Ishikawa (cell line): ENCODE data around the gene P2RX1.

ENCODE experiments used
- CEBPB ChIP-seq: IDR thresholded peaks from 2 replicates; pipeline ENCODE4 v1.6.1; 2012
- CREB1 ChIP-seq: IDR thresholded peaks from 2 replicates; pipeline ENCODE4 v1.6.1; 2012; ENCODE audit warnings: low read depth
- EGR1 ChIP-seq: IDR thresholded peaks from 2 replicates; pipeline ENCODE4 v1.6.1; 2012
- EP300 ChIP-seq: IDR thresholded peaks from 2 replicates; pipeline ENCODE4 v1.6.1; 2012; ENCODE audit warnings: borderline replicate concordance
- FOXM1 ChIP-seq: IDR thresholded peaks from 2 replicates; pipeline ENCODE4 v1.6.1; 2012; ENCODE audit warnings: low read depth, borderline replicate concordance
- NFIC ChIP-seq: IDR thresholded peaks from 2 replicates; pipeline ENCODE4 v1.6.1; 2012
- RAD21 ChIP-seq: IDR thresholded peaks from 2 replicates; pipeline ENCODE4 v1.6.1; 2012; ENCODE audit warnings: low read depth
- REST ChIP-seq: IDR thresholded peaks from 2 replicates; pipeline ENCODE4 v1.6.1; 2012; ENCODE audit warnings: low read depth, mild to moderate bottlenecking
- TAF1 ChIP-seq: IDR thresholded peaks from 2 replicates; pipeline ENCODE4 v1.6.1; 2012; ENCODE audit warnings: low read depth, mild to moderate bottlenecking
- TCF12 ChIP-seq: IDR thresholded peaks from 2 replicates; pipeline ENCODE4 v1.6.1; 2012; ENCODE audit warnings: low read depth
- TEAD4 ChIP-seq: IDR thresholded peaks from 2 replicates; pipeline ENCODE4 v1.6.1; 2012
- YY1 ChIP-seq: IDR thresholded peaks from 2 replicates; pipeline ENCODE4 v1.6.1; 2012; ENCODE audit warnings: low read depth
- ZBTB7A ChIP-seq: IDR thresholded peaks from 2 replicates; pipeline ENCODE4 v1.6.1; 2012; ENCODE audit warnings: low read depth
- TF ChIP-seq, protein P1 (sequence below): IDR thresholded peaks from 2 replicates; pipeline ENCODE4 v1.6.1; 2012
- TF ChIP-seq, protein P2 (sequence below): IDR thresholded peaks from 2 replicates; pipeline ENCODE4 v1.6.1; 2012

The P2RX1 gene

DNA sequence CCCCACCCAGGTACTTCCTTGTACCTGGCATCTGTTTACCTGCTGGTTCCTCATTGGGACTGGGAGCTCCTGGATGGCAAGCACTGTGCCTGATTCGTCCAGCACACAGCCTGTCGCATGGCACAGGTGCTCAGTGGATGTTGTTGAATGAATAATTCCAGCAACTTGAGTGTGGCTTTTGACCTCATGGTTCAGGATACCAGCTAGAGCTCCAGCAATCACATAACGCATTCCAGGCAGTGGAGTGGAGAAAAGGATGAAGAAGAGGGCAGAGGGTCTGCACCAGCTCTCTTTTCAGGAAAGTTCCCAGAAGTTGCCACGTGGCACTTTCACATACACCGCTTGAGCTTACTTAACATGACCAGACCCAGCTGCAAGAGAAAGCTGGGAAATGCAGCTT lies 22.1 kb downstream of the P2RX1 start:
- TF ChIP-seq FOXM1 (no peak), YY1 (no peak), EP300 (no peak)
- TF ChIP-seq, protein P1, sequence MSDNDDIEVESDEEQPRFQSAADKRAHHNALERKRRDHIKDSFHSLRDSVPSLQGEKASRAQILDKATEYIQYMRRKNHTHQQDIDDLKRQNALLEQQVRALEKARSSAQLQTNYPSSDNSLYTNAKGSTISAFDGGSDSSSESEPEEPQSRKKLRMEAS = no peak; the same call in 1 of the 2 replicates

GRCh38 chr17:3893720-3894116 lies 22.5 kb downstream of the P2RX1 start:
- TF ChIP-seq TCF12 (no peak), TEAD4 (no peak), NFIC (no peak), YY1 (no peak), FOXM1 (no peak), TAF1 (no peak), EGR1 (no peak), REST (no peak)
- TF ChIP-seq, protein P1 = no peak

- TF ChIP-seq EP300 (peak; percentile 28; the same call in 1 of the 2 replicates), FOXM1 (no peak), TAF1 (0 out of 2 replicates have a peak, but pooled peaks have one; percentile 11), EGR1 (peak; percentile 45), CEBPB (no peak), RAD21 (no peak), TCF12 (no peak), NFIC (no peak), CREB1 (no peak), ZBTB7A (peak; percentile 59; the same call in 1 of the 2 replicates), YY1 (no peak), TEAD4 (no peak), REST (no peak)
- TF ChIP-seq, protein P1 = peak; percentile 56; the same call in 1 of the 2 replicates
- TF ChIP-seq, protein P2, sequence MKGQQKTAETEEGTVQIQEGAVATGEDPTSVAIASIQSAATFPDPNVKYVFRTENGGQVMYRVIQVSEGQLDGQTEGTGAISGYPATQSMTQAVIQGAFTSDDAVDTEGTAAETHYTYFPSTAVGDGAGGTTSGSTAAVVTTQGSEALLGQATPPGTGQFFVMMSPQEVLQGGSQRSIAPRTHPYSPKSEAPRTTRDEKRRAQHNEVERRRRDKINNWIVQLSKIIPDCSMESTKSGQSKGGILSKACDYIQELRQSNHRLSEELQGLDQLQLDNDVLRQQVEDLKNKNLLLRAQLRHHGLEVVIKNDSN = no peak
Measured at GRCh38 chr17:3893003-3893719, 23.1 kb downstream of the P2RX1 start, which contains the start of gene CAMKK1. TSS of gene CAMKK1 (minus strand) at chr17:3893053. CDS start at chr17:3885687, 7,366 bp downstream.

DNA sequence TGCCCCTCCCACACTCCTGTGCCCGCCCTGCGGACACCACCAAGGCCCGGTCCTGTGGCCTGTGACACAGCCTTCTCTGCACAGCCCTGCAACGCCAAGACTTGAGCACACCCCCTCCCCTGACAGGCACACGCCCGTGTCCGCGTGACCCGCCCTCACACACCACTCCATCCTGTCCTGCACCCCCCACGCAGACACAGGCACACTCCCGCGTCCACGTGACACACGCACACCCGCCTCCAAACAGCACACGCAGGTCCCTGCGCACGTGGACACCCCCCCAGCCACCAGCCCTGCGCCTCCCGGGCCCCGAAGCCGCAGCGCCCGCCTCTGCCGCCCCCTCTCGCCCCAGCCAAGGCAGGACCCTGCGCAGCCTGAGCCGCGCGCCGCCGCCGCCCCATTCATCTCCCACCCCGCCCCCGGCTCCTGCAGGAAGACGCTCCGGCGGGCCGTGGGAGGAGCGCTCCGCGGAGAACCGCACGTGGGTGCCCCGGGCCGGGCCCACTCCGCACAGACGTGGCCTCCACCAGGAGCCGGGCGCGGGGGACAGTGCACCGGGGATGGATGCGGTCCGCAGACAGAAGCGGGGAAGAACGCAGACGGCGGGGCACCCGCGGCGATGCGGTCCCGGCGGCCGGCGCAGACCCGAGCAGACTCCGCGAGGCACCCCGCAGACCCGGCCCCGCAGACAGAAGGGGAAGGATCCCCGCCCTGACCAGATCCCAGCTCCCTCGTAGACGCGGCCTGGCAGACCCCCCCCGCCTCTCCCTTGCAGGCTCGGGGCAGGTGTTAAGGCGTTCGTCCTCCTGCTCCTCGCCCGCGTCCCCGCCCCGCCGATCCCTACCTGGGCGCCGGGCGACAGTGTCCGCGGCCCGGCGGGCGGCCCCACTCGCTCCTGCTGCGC lies 23.9 kb downstream of the P2RX1 start:
- TF ChIP-seq, protein P1 = peak; percentile 90
- TF ChIP-seq EGR1 (peak; percentile 22; the same call in 1 of the 2 replicates), RAD21 (no peak), TAF1 (0 out of 2 replicates have a peak, but pooled peaks have one; percentile 3)
- TF ChIP-seq, protein P2 = peak; percentile 92

- TF ChIP-seq TAF1 (no peak), FOXM1 (no peak), CEBPB (no peak), REST (no peak), NFIC (no peak), RAD21 (no peak), EGR1 (no peak), CREB1 (no peak), ZBTB7A (no peak), YY1 (no peak), TCF12 (no peak), EP300 (no peak), TEAD4 (no peak)
- TF ChIP-seq, protein P2 = no peak
- TF ChIP-seq, protein P1 = no peak
Measured at GRCh38 chr17:3891626-3892094, 24.6 kb downstream of the P2RX1 start.
